Ovary (tissue), 3 donors: ENCODE measurements around the gene ZNF391.

Source experiments
- POLR2A ChIP-seq: fragments of 450-650 bp; IDR thresholded peaks from one replicate; pipeline ENCODE4 v1.6.1; 2017; ENCODE audit warnings: antibody characterized with exemption, mild to moderate bottlenecking, moderate library complexity
- TF ChIP-seq, protein P1 (sequence below), 3 donors: fragments of 450-650 bp in 2 of 3; fragments of 200-600 bp in 1 of 3; IDR thresholded peaks; one replicate each; pipeline versions ENCODE4 v1.5.1 to v1.8.0; 2016 to 2022; ENCODE audit warnings: antibody characterized with exemption in 3 of 3, mild to moderate bottlenecking in 1 of 3
- donor health status: DM: no; HTN: no; CAD: no.

- TF ChIP-seq POLR2A: no peak
- TF ChIP-seq, protein P1, sequence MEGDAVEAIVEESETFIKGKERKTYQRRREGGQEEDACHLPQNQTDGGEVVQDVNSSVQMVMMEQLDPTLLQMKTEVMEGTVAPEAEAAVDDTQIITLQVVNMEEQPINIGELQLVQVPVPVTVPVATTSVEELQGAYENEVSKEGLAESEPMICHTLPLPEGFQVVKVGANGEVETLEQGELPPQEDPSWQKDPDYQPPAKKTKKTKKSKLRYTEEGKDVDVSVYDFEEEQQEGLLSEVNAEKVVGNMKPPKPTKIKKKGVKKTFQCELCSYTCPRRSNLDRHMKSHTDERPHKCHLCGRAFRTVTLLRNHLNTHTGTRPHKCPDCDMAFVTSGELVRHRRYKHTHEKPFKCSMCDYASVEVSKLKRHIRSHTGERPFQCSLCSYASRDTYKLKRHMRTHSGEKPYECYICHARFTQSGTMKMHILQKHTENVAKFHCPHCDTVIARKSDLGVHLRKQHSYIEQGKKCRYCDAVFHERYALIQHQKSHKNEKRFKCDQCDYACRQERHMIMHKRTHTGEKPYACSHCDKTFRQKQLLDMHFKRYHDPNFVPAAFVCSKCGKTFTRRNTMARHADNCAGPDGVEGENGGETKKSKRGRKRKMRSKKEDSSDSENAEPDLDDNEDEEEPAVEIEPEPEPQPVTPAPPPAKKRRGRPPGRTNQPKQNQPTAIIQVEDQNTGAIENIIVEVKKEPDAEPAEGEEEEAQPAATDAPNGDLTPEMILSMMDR (IDR thresholded peaks at IDR 0.05): no peak
Observed at GRCh38 chr6:27370391-27370790, 18.2 kb upstream of the ZNF391 start.
